GM21515 (cell line): ENCODE data around the gene COPG2.
A peak's percentile ranks its signal among the peaks of the same experiment; 100 is the strongest.

Experiments used
- ATAC-seq: cut with Tn5 transposase; IDR thresholded peaks from one replicate; pipeline ENCODE4 v1.9.1; 2021; ENCODE audit not compliant: unreplicated experiment

Gene COPG2

DNA sequence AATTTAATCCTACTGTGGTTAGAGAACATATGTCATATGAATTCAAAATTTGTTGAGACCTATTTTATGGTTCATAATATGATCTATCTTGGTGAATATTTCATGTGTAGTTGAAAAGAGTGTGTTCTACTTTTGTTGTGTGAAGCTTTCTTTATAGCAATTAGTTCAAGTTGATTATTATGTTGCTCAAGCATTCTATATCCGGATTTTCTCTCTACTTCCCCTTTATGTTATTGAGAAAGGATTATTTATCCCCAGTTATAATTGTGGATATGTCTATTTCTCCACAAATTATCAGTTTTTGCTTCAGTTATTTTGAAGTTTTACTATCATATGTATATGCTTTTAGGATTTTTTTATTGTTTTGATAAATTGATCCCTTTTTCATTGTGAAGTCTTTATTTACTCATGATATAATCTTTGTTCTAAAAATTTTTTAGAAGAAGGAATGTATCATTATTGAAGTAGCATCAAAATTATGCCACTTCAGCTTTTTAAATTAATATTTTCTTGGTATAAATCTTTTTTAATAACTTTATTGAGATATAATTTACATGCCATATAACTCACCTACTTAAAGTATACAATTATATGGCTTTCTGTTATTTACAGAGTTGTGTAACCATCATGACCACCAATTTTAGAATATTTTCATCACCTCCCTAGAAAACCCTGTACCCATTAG is 188.7 kb downstream of the COPG2 start:
- no peak for ATAC-seq

DNA sequence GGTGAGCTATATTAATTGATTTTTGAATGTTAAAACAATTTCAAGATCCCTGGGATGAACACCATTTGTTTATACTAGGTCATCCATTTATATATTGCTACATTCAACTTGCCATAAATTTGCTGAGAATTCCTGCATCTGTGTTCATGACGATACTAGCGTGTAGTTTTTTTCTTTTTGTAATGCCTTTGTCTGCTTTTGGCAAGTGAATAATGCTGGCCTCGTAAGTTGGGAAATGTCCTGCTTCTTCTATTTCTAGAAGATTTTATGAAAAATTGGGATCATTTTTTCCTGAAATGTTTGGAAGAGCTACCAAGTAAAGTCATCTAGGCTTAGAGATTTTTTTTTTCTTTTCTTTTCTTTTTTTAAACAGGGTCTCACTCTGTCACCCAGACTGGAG is 189.6 kb downstream of the COPG2 start:
- no peak for ATAC-seq

DNA sequence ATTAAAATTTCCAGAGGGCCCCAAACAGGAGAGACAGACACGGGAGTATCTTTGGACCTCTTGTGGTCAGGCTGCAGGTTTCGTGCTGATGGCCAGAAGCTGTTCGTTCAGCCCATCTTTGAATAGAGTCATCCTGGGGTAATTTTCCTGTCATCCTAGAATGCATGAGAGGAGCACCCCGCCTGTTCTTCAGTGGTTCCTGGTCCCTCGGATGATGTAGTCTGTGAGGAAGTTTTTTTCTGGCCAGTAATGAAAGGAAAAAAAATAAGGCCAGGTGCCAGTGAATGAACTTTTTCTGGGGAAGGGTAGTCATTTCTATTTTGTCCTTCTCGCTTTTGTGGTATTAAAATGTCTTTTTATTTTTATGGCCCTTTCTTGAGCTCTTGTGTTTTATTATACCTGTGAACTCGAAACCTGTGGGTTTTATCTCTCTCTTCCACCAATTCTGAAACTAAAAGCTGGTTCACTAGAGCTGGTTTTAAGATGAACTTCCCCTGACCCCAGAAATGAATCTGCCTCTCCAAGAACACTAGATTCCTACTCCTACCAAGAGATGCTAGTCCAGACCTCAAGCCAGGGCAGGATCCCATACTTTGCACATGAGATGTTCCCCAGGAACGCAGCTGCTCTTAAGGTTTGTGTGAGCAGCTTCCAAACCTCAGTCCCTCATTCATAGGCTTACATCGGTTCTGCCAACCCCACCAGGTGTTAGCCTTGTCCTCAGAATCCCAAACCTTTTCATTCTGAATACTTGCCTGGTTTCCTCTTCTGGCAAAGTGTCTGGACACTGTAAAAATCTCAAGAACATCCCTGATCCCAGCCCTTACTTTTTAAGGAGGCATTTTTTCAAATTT is 192.0 kb downstream of the COPG2 start:
- ATAC-seq: peak; percentile 94

DNA sequence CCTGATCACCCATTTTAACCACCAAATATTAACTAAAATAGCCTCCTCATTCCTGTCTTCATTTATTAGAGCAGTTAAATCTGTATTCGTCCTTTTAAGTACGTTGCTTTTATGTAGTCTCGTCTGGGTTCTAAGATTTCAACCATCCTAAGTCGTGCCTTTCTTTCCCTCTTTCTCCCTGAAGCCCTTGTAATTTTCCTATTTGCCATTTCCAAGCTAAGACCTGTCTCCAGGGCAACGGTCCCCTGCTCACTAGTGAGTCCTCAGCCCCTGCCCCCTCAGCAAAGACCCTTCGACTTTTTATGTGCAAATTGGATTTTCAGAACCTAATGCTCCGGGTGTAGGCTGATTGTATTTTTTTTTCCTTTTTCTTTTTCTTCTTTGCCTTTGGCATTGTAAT is 192.8 kb downstream of the COPG2 start:
- ATAC-seq: no peak

DNA sequence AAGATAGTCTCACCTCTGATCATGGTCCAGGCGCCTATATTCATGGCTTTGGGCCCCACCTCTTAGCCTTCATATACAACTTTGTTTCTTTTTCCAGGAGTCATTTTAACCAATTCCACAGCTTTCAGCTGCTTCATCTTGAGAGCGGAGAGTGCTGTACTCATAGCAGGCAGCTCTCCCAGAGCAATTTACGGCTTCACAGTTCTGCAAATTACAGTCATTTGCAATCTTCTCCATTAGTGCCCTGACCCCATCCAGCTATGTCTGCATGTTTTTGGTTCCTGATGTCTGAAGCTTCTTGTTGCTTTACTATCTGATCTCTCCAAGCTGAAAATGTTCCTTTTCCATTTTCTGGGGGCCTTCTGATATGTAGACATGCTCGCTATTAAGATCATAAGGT is 194.7 kb downstream of the COPG2 start:
- ATAC-seq: no peak

DNA sequence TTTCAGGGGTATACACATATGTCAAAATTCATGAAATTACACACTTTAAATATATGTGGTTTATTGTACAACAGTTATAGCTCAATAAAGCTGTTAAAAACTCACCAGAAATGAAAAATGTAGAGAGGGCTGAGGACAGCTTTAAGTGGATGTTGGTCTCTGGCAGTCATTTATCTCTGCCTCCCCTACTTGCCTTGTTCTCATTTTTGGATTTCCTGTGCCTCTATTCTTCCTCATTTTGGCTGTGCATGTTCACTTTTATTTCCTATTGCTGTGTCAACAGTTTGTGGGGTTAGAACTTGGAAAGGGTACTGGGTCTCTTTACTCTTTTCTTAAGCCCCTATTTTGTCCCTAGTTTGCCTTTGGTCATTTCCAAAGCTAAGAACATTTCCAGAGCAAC is 195.3 kb downstream of the COPG2 start:
- no peak for ATAC-seq

DNA sequence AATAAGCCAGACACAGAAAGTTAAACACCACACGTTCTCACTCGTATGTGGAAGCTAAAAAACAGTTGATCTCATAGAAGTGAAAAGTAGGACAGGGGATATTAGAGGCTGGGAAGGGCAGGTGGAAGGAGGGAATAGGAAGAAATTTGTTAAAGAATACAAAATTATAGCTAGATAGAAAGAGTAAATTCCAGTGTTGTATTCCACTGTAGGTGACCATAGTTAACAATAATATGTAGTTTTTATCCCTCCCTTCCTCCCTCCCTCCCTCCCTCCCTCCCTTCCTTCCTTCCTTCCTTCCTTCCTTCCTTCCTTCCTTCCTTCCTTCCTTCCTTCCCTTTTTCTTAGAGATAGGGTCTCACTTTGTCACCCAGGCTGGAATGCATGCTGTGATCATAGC is 196.6 kb downstream of the COPG2 start:
- no peak for ATAC-seq

DNA sequence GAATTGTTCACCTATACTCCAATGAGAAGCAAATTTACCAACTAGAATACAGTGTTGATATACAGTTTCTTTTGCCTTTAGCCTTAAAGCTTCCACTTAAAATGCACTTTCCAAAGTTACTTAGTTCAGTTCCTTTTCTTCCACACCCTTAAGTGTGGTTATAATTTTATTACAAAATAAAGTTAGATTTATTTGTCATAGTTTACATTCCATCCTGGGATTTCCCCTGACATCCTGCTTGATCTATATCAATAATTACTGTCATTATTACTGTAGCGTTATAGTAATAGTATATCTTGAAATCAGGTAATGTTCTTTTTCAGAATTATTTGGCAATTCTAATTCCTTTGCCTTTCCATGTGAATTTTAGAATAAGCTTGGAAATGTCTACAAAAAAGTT is 199.9 kb downstream of the COPG2 start:
- ATAC-seq: no peak

DNA sequence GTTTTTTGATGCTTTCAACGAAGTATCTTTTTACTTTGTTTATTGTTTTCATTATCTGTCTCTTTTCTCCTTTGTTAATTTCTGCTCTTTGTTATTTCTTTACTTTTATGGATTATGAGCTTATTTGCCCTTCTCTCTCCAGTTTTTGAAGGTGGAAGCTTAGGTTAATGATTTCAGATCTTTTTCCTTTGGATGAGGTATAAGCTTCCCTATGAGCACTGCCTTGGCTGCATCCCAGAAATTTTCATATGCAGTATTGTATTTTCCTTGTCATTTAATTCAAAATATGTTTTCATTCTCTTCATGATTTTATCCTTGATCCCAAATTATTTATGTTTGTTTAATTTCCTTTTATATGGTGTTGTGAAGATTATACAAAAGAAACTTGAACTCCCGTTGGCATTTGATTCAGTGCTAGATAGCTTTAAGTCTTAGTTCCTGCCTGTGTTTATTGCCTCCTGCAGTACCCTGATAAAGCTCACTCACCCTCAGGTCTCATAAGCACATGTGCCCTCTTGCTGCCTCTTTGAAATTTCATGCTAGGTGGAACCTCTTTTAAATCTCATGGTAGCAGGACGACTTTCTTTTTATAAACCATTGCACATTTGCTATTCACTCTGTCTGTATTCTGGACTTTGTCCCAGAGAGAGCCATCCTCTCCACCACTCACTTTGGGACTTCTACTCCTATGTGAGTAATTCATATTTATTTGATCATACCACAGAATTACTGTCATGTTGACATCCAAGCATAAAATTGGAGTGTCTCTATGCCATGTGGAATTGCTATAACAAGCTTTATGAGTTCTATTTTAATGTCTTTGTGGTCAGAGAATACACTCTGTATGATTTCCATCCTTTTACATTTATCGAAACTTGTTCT is 204.8 kb downstream of the COPG2 start:
- ATAC-seq: no peak

DNA sequence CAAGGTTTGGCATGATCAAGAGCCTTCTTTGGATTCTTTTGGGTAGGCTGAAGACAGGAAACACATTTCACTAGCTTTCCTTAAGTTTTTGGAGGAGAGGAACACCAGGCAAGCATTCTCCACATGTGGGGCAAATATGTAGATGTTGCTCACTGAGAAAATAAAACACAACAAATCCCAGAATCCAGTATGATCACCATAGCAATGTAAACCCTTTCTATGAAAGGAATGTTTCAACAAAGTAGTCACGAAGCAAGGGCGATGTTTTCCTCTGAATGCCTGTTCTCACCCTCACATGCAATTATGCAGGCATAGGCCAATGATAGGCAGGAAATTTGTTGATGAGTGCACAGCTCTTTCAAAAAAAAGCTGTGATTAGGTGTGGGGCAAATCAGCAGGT is 207.3 kb downstream of the COPG2 start:
- no peak for ATAC-seq

DNA sequence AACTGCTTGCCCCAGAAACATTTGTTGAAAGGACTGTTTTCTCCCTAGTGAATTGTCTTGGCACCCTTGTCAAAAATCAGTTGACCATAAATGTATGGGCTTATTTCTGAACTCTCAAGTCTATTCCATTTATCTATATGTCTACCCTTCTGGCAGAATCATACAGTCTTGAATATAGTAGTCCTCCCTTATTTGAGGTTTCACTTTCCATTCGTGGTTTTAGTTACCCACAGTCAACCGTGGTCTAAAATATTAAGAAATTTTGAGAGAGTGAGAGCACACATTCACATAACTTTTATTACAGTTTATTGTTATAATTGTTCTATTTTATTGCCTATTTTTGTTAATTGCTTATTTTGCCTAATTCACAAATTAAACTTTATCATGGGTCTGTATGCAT is 210.3 kb downstream of the COPG2 start:
- peak; percentile 58 for ATAC-seq
